Measurements from ENCODE around the gene TNKS2. TPM values are rescaled to one million over a fixed set of nuclear protein-coding genes. Genes with fewer than 3 reads are reported as not detected.

The TNKS2 gene
- total RNA-seq, 3 donors from 2014 or later (not counting 1 experiment from before 2014, with no cell fraction given), result 47.0 to 50.9 (median 47.9) TPM

DNA sequence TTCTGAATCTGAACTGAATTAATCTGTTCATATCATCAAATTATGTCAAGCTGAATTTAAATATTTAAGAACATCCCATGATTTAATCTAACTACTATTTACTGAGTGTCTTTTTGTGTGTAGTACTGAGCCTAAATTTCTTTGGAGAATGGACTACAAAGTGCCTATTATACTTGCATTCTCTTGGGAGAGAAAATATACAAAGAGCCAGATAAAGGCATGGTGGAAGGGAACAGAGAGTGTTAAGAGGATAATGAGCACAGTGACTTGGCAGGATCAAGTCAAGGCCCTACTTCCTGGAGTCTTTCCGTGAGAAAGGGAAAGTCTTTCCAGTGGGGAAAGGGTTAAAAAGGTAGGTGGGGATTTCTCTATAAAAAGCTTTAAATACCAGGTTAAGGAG lies 15.0 kb downstream of the TNKS2 start:
- no peak for DNase-seq
- peaks cover 35 to 45% of the 10 kb centered on the region in 2 donors for H3K4me1 Mint-ChIP-seq
- H3K27ac ChIP-seq (ENCODE audit: low read length), result no peak overlapping the region
- H3K4me1 ChIP-seq (ENCODE audit: control insufficient read depth, insufficient read depth, low read length), result no peaks in the 10 kb centered on the region
- peaks cover 42% of the 10 kb centered on the region for H3K36me3 ChIP-seq (ENCODE audit: control insufficient read depth, insufficient read depth, low read length)
- H3K9me3 ChIP-seq (ENCODE audit: control insufficient read depth, insufficient read depth, low read length), result no peaks in the 10 kb centered on the region
- H3K4me3 Mint-ChIP-seq, result no peak overlapping the region
- ATAC-seq, result no peak
- 100% methylated on average over 1 of the region's 1 CpG for WGBS (ENCODE audit: insufficient coverage)
- H3K36me3 Mint-ChIP-seq, result peaks cover 11% of the 10 kb centered on the region
- TF ChIP-seq, protein P1, sequence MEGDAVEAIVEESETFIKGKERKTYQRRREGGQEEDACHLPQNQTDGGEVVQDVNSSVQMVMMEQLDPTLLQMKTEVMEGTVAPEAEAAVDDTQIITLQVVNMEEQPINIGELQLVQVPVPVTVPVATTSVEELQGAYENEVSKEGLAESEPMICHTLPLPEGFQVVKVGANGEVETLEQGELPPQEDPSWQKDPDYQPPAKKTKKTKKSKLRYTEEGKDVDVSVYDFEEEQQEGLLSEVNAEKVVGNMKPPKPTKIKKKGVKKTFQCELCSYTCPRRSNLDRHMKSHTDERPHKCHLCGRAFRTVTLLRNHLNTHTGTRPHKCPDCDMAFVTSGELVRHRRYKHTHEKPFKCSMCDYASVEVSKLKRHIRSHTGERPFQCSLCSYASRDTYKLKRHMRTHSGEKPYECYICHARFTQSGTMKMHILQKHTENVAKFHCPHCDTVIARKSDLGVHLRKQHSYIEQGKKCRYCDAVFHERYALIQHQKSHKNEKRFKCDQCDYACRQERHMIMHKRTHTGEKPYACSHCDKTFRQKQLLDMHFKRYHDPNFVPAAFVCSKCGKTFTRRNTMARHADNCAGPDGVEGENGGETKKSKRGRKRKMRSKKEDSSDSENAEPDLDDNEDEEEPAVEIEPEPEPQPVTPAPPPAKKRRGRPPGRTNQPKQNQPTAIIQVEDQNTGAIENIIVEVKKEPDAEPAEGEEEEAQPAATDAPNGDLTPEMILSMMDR (IDR thresholded peaks at IDR 0.05), result no peak
- H3K27me3 ChIP-seq (ENCODE audit: control insufficient read depth, insufficient read depth, low read length), result no peaks in the 10 kb centered on the region
- no peaks in the 10 kb centered on the region for H3K9me3 Mint-ChIP-seq
- intact Hi-C loops (cut with micrococcal nuclease), result no loop called here
- peak overlapping the region in 1 of 2 donors; percentile 37 for H3K27ac Mint-ChIP-seq
- no peaks in the 10 kb centered on the region for H3K27me3 Mint-ChIP-seq (ENCODE audit: low read depth in 2 of 2)
- no peak overlapping the region for H3K4me3 ChIP-seq (ENCODE audit: low read length)

DNA sequence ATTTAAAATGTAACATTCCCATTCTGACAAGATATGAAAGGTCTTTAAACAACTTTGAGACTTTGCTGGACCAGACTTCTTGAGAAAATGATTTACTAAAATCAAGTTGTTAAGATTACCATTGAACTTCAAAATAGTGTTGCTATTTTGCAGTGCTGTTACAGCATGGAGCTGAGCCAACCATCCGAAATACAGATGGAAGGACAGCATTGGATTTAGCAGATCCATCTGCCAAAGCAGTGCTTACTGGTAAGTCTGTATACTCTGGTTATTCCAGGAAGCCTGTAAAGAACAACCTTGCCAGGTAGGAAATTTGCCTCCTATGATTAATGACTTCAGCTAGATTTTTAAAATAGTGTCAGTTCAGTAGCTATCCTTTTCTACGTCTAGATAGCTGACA lies 18.8 kb downstream of the TNKS2 start:
- Histone ChIP-seq H3K4me1 (ENCODE audit: control insufficient read depth, insufficient read depth, low read length) (no peaks in the 10 kb centered on the region), H3K27me3 (ENCODE audit: control insufficient read depth, insufficient read depth, low read length) (no peaks in the 10 kb centered on the region), H3K36me3 (ENCODE audit: control insufficient read depth, insufficient read depth, low read length) (peaks cover 77% of the 10 kb centered on the region), H3K9me3 (ENCODE audit: control insufficient read depth, insufficient read depth, low read length) (no peaks in the 10 kb centered on the region), H3K4me3 (ENCODE audit: low read length) (no peak overlapping the region), H3K27ac (ENCODE audit: low read length) (no peak overlapping the region)
- no peak for ATAC-seq
- H3K9me3 Mint-ChIP-seq, result no peaks in the 10 kb centered on the region
- H3K27ac Mint-ChIP-seq, result no peak overlapping the region
- no peak for DNase-seq
- TF ChIP-seq, protein P1 (IDR thresholded peaks at IDR 0.05), result no peak
- 91% methylated on average over 1 of the region's 2 CpGs for WGBS (ENCODE audit: insufficient coverage)
- H3K4me3 Mint-ChIP-seq, result no peak overlapping the region
- H3K27me3 Mint-ChIP-seq (ENCODE audit: low read depth in 2 of 2), result no peaks in the 10 kb centered on the region
- intact Hi-C loops (cut with micrococcal nuclease), result no loop called here
- peaks cover 24% of the 10 kb centered on the region for H3K36me3 Mint-ChIP-seq
- peaks cover 21 to 29% of the 10 kb centered on the region in 2 donors for H3K4me1 Mint-ChIP-seq

DNA sequence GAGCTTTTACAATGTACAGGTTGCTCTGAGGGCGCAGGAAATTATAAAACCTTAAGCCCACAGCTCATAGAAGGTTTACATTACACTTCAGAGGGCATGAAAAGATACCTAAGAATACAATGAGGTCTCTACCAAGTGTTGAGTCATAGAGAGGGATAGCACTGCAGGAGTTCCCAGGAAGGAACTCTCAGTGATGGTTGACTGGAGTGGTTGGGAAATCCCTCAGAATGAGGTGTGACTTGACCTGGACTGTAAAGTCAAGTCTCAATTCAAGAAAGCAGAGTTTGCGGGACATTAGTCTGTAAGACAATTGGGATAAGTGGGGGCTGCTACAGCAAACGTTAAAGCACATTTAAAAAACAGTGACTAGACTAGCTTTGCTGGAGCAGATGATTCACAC lies 21.9 kb downstream of the TNKS2 start:
- H3K27me3 Mint-ChIP-seq (ENCODE audit: low read depth in 2 of 2), result no peaks in the 10 kb centered on the region
- no peaks in the 10 kb centered on the region for H3K9me3 Mint-ChIP-seq
- Histone ChIP-seq H3K36me3 (ENCODE audit: control insufficient read depth, insufficient read depth, low read length) (peaks cover 82% of the 10 kb centered on the region), H3K4me3 (ENCODE audit: low read length) (no peak overlapping the region), H3K27ac (ENCODE audit: low read length) (no peak overlapping the region), H3K4me1 (ENCODE audit: control insufficient read depth, insufficient read depth, low read length) (no peaks in the 10 kb centered on the region), H3K27me3 (ENCODE audit: control insufficient read depth, insufficient read depth, low read length) (no peaks in the 10 kb centered on the region), H3K9me3 (ENCODE audit: control insufficient read depth, insufficient read depth, low read length) (no peaks in the 10 kb centered on the region)
- H3K4me3 Mint-ChIP-seq, result no peak overlapping the region
- H3K27ac Mint-ChIP-seq, result no peak overlapping the region
- DNase-seq (no peak), ATAC-seq (no peak)
- peaks cover 13% of the 10 kb centered on the region for H3K36me3 Mint-ChIP-seq
- H3K4me1 Mint-ChIP-seq, result peaks cover 5 to 6% of the 10 kb centered on the region in 2 donors
- intact Hi-C loops (cut with micrococcal nuclease), result no loop called here
- WGBS (ENCODE audit: insufficient coverage), result 96% methylated on average over 2 of the region's 3 CpGs
- TF ChIP-seq, protein P1 (IDR thresholded peaks at IDR 0.05), result no peak

DNA sequence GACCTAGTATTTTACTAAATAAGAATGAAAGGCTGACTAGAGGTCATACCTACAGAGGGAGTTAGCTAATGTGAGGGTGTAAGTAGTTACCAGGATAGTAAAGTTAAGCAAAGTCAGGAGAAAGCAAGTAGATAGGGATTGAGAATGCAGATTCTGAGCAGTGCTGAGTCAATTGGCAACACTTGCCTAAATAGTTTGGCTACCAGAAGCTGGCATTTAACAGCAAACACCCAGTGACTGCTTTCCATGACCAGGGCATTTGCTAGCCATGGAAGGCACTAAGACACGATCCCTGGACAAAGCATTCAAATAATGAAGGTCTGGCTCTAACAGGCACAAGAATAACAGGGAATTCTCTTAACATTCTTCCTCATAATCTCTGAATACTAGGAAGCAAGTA lies 25.9 kb downstream of the TNKS2 start:
- Mint-ChIP-seq H3K9me3 (no peaks in the 10 kb centered on the region), H3K36me3 (peaks cover 29% of the 10 kb centered on the region), H3K4me3 (no peak overlapping the region), H3K27ac (no peak overlapping the region), H3K27me3 (ENCODE audit: low read depth in 2 of 2) (no peaks in the 10 kb centered on the region), H3K4me1 (no peaks in the 10 kb centered on the region)
- Histone ChIP-seq H3K4me1 (ENCODE audit: control insufficient read depth, insufficient read depth, low read length) (no peaks in the 10 kb centered on the region), H3K36me3 (ENCODE audit: control insufficient read depth, insufficient read depth, low read length) (peaks cover 89% of the 10 kb centered on the region), H3K4me3 (ENCODE audit: low read length) (no peak overlapping the region), H3K27ac (ENCODE audit: low read length) (no peak overlapping the region), H3K9me3 (ENCODE audit: control insufficient read depth, insufficient read depth, low read length) (no peaks in the 10 kb centered on the region), H3K27me3 (ENCODE audit: control insufficient read depth, insufficient read depth, low read length) (no peaks in the 10 kb centered on the region)
- WGBS (ENCODE audit: insufficient coverage), result 100% methylated on average over 1 of the region's 1 CpG
- ATAC-seq, result no peak
- intact Hi-C loops (cut with micrococcal nuclease), result no loop called here
- no peak for DNase-seq
- TF ChIP-seq, protein P1 (IDR thresholded peaks at IDR 0.05), result no peak
